ENCODE results near the gene TMEM170B.

DNA sequence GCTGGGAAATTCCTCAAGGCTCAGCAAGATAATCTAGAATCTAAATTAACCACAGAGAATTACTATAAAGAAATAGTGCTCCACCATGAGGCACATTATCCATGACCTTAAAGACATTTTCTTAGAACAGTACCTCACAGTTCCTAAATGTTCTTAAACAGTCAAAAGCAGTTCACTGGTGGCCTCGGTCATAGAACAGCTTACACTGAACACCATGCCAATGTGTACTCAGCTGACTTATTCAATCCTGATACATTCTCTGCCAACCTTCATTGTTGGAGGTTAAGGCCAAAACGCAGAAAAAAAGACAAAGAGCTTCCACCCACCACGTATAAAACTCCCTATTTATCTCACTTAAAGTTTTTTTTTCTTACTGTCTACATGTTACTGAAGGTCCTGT, 21.8 kb upstream of the TMEM170B start:
- TF ChIP-seq, protein P1, sequence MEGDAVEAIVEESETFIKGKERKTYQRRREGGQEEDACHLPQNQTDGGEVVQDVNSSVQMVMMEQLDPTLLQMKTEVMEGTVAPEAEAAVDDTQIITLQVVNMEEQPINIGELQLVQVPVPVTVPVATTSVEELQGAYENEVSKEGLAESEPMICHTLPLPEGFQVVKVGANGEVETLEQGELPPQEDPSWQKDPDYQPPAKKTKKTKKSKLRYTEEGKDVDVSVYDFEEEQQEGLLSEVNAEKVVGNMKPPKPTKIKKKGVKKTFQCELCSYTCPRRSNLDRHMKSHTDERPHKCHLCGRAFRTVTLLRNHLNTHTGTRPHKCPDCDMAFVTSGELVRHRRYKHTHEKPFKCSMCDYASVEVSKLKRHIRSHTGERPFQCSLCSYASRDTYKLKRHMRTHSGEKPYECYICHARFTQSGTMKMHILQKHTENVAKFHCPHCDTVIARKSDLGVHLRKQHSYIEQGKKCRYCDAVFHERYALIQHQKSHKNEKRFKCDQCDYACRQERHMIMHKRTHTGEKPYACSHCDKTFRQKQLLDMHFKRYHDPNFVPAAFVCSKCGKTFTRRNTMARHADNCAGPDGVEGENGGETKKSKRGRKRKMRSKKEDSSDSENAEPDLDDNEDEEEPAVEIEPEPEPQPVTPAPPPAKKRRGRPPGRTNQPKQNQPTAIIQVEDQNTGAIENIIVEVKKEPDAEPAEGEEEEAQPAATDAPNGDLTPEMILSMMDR (IDR thresholded peaks at IDR 0.05), result no peak
- no peak for TF ChIP-seq EZH2 (IDR thresholded peaks at IDR 0.05)

Measured in neural progenitor cell (in vitro differentiated cells).